Loucy (cell line): ENCODE data around the gene SLC16A9.

Experiments used
- EZH2phosphoT487 ChIP-seq: fragments of 200-600 bp; IDR thresholded peaks from 2 replicates; pipeline ENCODE4 v1.6.1; 2018; ENCODE audit warnings: antibody characterized with exemption, mild to moderate bottlenecking, moderate library complexity, borderline replicate concordance
- TF ChIP-seq, protein P1 (sequence below): fragments of 200-600 bp; sonication (generic); conservative IDR thresholded peaks from 2 replicates; pipeline ENCODE4 v1.5.1; 2014; ENCODE audit warnings: mild to moderate bottlenecking, antibody characterized with exemption, low read length

DNA sequence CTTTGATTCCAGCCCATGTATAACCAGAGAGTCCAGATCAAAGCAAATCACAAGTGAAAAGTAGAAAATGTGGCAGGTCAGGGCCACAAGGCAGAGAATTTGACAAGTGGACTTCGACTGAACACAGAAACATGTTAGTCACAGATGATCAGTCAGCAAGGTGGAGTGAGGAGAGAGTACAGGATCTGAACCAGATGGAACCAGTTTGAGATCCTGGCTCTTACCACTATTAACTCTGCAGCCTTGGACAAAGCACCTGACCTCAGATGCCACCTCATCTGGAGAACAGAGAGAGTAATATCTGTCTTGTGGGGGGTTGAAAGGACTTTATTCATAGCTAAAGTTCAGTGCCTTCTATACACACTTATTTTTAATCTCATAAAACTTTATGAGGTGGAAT lies 39.2 kb upstream of the SLC16A9 start:
- TF ChIP-seq, protein P1, sequence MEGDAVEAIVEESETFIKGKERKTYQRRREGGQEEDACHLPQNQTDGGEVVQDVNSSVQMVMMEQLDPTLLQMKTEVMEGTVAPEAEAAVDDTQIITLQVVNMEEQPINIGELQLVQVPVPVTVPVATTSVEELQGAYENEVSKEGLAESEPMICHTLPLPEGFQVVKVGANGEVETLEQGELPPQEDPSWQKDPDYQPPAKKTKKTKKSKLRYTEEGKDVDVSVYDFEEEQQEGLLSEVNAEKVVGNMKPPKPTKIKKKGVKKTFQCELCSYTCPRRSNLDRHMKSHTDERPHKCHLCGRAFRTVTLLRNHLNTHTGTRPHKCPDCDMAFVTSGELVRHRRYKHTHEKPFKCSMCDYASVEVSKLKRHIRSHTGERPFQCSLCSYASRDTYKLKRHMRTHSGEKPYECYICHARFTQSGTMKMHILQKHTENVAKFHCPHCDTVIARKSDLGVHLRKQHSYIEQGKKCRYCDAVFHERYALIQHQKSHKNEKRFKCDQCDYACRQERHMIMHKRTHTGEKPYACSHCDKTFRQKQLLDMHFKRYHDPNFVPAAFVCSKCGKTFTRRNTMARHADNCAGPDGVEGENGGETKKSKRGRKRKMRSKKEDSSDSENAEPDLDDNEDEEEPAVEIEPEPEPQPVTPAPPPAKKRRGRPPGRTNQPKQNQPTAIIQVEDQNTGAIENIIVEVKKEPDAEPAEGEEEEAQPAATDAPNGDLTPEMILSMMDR: no peak
- TF ChIP-seq EZH2phosphoT487: no peak
